ENCODE data around the gene ITGA7.
A peak's percentile ranks its signal among the peaks of the same experiment; 100 is the strongest.

DNA sequence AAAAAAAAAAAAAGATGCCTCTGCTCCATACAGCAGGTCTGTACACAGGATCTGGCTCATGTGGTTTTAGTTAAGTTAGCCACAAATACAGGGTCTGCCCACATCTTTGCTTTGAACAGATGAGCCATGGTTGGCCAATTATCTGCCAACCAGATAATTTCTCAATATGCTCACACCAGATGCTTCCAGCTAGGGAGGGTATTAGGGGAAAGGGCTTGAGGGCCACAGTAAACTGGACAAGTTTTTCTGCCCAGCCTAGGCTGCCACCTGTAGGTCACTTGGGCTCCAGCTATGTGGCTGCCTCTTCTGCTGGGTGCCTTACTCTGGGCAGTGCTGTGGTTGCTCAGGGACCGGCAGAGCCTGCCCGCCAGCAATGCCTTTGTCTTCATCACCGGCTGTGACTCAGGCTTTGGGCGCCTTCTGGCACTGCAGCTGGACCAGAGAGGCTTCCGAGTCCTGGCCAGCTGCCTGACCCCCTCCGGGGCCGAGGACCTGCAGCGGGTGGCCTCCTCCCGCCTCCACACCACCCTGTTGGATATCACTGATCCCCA lies 13.3 kb upstream of the ITGA7 start:
- TF ChIP-seq POLR2A (IDR thresholded peaks at IDR 0.05): no peak
- TF ChIP-seq, protein P1, sequence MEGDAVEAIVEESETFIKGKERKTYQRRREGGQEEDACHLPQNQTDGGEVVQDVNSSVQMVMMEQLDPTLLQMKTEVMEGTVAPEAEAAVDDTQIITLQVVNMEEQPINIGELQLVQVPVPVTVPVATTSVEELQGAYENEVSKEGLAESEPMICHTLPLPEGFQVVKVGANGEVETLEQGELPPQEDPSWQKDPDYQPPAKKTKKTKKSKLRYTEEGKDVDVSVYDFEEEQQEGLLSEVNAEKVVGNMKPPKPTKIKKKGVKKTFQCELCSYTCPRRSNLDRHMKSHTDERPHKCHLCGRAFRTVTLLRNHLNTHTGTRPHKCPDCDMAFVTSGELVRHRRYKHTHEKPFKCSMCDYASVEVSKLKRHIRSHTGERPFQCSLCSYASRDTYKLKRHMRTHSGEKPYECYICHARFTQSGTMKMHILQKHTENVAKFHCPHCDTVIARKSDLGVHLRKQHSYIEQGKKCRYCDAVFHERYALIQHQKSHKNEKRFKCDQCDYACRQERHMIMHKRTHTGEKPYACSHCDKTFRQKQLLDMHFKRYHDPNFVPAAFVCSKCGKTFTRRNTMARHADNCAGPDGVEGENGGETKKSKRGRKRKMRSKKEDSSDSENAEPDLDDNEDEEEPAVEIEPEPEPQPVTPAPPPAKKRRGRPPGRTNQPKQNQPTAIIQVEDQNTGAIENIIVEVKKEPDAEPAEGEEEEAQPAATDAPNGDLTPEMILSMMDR (IDR thresholded peaks at IDR 0.05): peak in 2 of 3 experiments; percentile 13 to 46
